Suprapubic skin (tissue), 4 donors: Measurements from ENCODE around the gene DDTL.

Experiments used
- CTCF ChIP-seq, 2 donors: fragments of 200-600 bp in 1 of 2; fragments of 450-650 bp in 1 of 2; sonication (generic) in 1 of 2; IDR thresholded peaks; one replicate each; pipeline ENCODE4 v1.5.1; 2016 to 2019; ENCODE audit warnings: antibody characterized with exemption in 2 of 2, mild to moderate bottlenecking in 1 of 2, moderate library complexity in 1 of 2
- EP300 ChIP-seq: sonication (generic); formaldehyde crosslinking; IDR thresholded peaks from one replicate; pipeline ENCODE4 v1.6.1; 2017; ENCODE audit warnings: antibody characterized with exemption
- POLR2A ChIP-seq, 2 donors: fragments of 450-650 bp; IDR thresholded peaks; one replicate each; pipeline ENCODE4 v1.6.1; 2017; ENCODE audit warnings: antibody characterized with exemption in 2 of 2, mild to moderate bottlenecking in 2 of 2, moderate library complexity in 2 of 2
- POLR2AphosphoS5 ChIP-seq, 3 donors: sonication (generic); formaldehyde crosslinking; IDR thresholded peaks; one replicate each; pipeline ENCODE4 v1.6.1; 2017; ENCODE audit warnings: antibody characterized with exemption in 3 of 3

GRCh38 chr22:23926561-23926960, 40.1 kb upstream of the DDTL start:
- TF ChIP-seq CTCF (IDR thresholded peaks at IDR 0.05): no peak
- no peak for TF ChIP-seq POLR2A (IDR thresholded peaks at IDR 0.05)
- TF ChIP-seq EP300: no peak
- TF ChIP-seq POLR2AphosphoS5 (IDR thresholded peaks at IDR 0.05): no peak
